ENCODE results near the gene PLXNA2.

- TF ChIP-seq SIN3A (IDR thresholded peaks at IDR 0.05; ENCODE audit: borderline replicate concordance, insufficient read depth, low read length) = no peak
- no peak for TF ChIP-seq REST (IDR thresholded peaks at IDR 0.05; ENCODE audit: insufficient read depth in 1 of 2, low read depth in 2 of 2, low read length in 2 of 2)
Measured at GRCh38 chr1:208015255-208015654, 228.9 kb downstream of the PLXNA2 start.
